Measurements from ENCODE around the gene PSEN2.

DNA sequence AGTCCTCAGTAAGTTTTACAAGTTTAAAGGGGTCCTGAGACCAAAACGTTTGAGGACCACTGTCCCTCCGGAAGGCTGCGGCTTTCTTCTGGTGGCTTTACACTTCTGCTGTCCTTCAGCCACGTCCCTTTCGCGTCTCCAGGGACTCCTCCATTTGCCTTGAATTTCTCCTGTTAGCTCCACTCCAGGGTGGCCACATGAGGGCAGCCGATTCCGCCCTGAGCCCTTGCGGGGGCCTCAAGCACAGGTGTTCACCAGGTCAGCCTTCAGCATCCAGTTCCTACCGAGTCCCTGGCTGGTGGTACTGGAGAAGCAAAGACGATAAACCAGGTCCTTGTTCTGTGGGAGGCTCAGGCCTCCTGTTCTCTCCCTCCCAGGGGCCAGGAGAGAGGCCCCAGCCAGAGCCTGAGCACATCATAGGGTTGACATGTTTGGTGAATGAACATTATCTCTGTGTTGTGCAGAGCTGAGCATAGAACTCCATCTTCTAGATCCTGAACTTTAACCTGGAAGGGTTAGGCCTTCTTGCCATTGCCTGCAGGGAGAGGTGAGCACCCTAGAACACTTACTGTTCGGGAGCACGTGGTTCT is 42.3 kb downstream of the PSEN2 start:
- TF ChIP-seq POLR2A (IDR thresholded peaks at IDR 0.05), result no peak
- TF ChIP-seq, protein P1, sequence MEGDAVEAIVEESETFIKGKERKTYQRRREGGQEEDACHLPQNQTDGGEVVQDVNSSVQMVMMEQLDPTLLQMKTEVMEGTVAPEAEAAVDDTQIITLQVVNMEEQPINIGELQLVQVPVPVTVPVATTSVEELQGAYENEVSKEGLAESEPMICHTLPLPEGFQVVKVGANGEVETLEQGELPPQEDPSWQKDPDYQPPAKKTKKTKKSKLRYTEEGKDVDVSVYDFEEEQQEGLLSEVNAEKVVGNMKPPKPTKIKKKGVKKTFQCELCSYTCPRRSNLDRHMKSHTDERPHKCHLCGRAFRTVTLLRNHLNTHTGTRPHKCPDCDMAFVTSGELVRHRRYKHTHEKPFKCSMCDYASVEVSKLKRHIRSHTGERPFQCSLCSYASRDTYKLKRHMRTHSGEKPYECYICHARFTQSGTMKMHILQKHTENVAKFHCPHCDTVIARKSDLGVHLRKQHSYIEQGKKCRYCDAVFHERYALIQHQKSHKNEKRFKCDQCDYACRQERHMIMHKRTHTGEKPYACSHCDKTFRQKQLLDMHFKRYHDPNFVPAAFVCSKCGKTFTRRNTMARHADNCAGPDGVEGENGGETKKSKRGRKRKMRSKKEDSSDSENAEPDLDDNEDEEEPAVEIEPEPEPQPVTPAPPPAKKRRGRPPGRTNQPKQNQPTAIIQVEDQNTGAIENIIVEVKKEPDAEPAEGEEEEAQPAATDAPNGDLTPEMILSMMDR (IDR thresholded peaks at IDR 0.05), result peak; percentile 49 to 74 (median 70)

All from adrenal gland (tissue), 5 donors.